ENCODE results near the gene RBM23.

DNA sequence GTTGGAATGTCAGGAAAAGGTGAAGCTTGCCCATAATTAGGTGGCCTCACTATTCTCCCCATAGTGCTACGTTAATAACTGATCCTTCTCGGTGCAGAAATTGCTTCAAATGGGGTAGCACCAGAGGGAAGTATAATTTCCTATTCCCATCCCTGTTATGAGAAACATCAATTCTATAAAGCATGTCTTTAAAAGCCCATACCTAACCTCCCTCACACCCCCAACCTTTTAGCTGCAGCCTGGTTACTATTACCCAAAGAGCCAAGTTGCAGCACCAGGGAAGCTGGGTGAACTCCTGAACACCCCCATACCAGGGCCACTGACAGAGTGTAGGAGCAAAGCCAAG lies 15.2 kb downstream of the RBM23 start:
- TF ChIP-seq POLR2AphosphoS5 (IDR thresholded peaks at IDR 0.05; ENCODE audit: low read depth, low read length) (no peak), TAF1 (IDR thresholded peaks at IDR 0.05; ENCODE audit: borderline replicate concordance, low read depth, low read length) (no peak)
- TF ChIP-seq, protein P1, sequence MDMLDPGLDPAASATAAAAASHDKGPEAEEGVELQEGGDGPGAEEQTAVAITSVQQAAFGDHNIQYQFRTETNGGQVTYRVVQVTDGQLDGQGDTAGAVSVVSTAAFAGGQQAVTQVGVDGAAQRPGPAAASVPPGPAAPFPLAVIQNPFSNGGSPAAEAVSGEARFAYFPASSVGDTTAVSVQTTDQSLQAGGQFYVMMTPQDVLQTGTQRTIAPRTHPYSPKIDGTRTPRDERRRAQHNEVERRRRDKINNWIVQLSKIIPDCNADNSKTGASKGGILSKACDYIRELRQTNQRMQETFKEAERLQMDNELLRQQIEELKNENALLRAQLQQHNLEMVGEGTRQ (IDR thresholded peaks at IDR 0.05; ENCODE audit: borderline replicate concordance, low read depth, low read length) = no peak
